MM.1S (cell line): ENCODE measurements around the gene HAPLN2.

Experiments
- DNase-seq: peaks from one replicate; pipeline ENCODE4 v3.0.0-alpha.2; 2015
- H2AFZ ChIP-seq: fragments of 300-600 bp; sonication (generic); 2 replicates; pipeline ENCODE4 v1.6.0; 2016; ENCODE audit warnings: antibody characterized with exemption, low read length
- H3F3A ChIP-seq: fragments of 300-600 bp; sonication (generic); 2 replicates; pipeline ENCODE4 v1.6.1; 2016; ENCODE audit warnings: mild to moderate bottlenecking, antibody characterized with exemption, low read length, moderate library complexity, mixed read lengths; ENCODE audit not compliant: insufficient read depth
- H3K27ac ChIP-seq: fragments of 300-600 bp; sonication (generic); 2 replicates; pipeline ENCODE4 v1.5.1; 2016; ENCODE audit warnings: mild to moderate bottlenecking, low read length
- H3K27me3 ChIP-seq: fragments of 300-600 bp; sonication (generic); replicated peaks from 2 replicates; pipeline ENCODE4 v1.6.0; 2016; ENCODE audit warnings: low read length; ENCODE audit not compliant: insufficient read depth
- H3K36me3 ChIP-seq: fragments of 300-600 bp; sonication (generic); replicated peaks from 2 replicates; pipeline ENCODE4 v1.6.1; 2016; ENCODE audit warnings: mild to moderate bottlenecking, low read length, mixed read lengths; ENCODE audit not compliant: insufficient read depth
- H3K4me1 ChIP-seq: fragments of 300-600 bp; sonication (generic); 2 replicates; pipeline ENCODE4 v1.6.1; 2016; ENCODE audit warnings: low read length, mixed read lengths
- H3K4me2 ChIP-seq: fragments of 300-600 bp; sonication (generic); 2 replicates; pipeline ENCODE4 v1.6.0; 2016; ENCODE audit warnings: low read depth, low read length
- H3K4me3 ChIP-seq: fragments of 300-600 bp; sonication (generic); 2 replicates; pipeline ENCODE4 v1.5.1; 2016; ENCODE audit warnings: low read length, mixed read lengths
- H3K79me2 ChIP-seq: fragments of 300-600 bp; sonication (generic); 2 replicates; pipeline ENCODE4 v1.6.1; 2016; ENCODE audit warnings: mixed run types, low read length, mixed read lengths
- H3K9ac ChIP-seq: fragments of 300-600 bp; sonication (generic); 2 replicates; pipeline ENCODE4 v1.6.1; 2016; ENCODE audit warnings: low read length, mixed read lengths
- H3K9me2 ChIP-seq: fragments of 300-600 bp; sonication (generic); replicated peaks from 2 replicates; pipeline ENCODE4 v1.6.1; 2016; ENCODE audit warnings: mild to moderate bottlenecking, low read length, mixed read lengths; ENCODE audit not compliant: insufficient read depth
- H3K9me3 ChIP-seq: fragments of 300-600 bp; sonication (generic); replicated peaks from 2 replicates; pipeline ENCODE4 v1.6.1; 2016; ENCODE audit warnings: mild to moderate bottlenecking, low read length, mixed read lengths; ENCODE audit not compliant: insufficient read depth
- H4K20me1 ChIP-seq: fragments of 300-600 bp; sonication (generic); 2 replicates; pipeline ENCODE4 v1.6.1; 2016; ENCODE audit warnings: mild to moderate bottlenecking, low read length, moderate library complexity, mixed read lengths; ENCODE audit not compliant: insufficient read depth
- EZH2 ChIP-seq: fragments of 300-600 bp; sonication (generic); optimal IDR thresholded peaks from 2 replicates; pipeline ENCODE3; 2017; ENCODE audit warnings: low read depth, mild to moderate bottlenecking, antibody characterized with exemption, low read length, mixed read lengths
- EZH2phosphoT487 ChIP-seq: fragments of 300-600 bp; sonication (generic); IDR thresholded peaks from 2 replicates; pipeline ENCODE4 v1.6.1; 2018; ENCODE audit warnings: antibody characterized with exemption, low read length
- TF ChIP-seq, protein P1 (sequence below): fragments of 300-600 bp; sonication (generic); IDR thresholded peaks from 2 replicates; pipeline ENCODE4 v1.5.1; 2016; ENCODE audit warnings: antibody characterized with exemption, low read length, mixed read lengths

Gene HAPLN2

DNA sequence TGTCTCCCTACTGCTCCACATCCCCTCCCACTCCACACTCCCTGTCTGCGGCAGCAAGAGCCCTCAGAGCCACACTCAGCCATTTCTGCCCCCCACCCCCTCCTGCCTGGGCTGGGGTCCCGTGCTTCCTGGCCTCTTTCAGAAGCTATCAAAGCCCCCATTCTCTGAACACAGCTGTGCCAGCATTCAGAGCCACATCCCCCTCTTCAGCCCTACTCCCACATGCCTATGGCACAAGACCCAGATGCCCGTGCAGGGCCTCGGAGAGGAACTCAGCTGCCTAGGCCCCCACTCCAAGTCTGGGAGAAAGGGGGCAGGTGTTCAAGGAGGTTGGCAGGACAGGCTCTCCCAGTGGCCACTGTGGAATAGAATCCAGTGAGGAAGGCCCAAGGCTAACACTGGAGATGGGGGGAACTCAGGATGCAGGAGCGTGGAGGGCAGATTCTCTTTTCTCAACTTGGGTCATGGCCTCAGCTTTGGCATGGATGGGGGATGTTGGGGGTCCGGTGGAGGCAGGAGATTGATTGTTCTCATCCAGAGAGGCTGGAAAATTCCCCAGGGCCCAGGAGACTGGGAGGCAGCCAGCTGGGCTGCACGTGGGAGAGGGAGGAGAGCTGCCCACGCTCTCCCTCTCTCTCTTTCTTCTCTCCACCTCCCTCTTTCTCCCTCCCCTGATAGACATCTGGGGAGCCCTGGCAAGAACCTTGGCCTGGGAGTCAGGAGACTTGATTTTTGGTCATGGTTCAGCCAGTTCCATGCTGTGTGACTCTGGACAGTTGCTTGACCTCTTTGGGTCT is 19.2 kb downstream of the HAPLN2 start:
- no peak overlapping the region for H2AFZ ChIP-seq
- H3K4me2 ChIP-seq, result no peak overlapping the region
- H3K4me3 ChIP-seq, result no peak overlapping the region
- H3K4me1 ChIP-seq, result no peaks in the 10 kb centered on the region
- H3K36me3 ChIP-seq, result no peaks in the 10 kb centered on the region
- DNase-seq, result no peak
- H3K27me3 ChIP-seq, result no peaks in the 10 kb centered on the region
- H3K9me3 ChIP-seq, result no peaks in the 10 kb centered on the region
- peaks cover 13% of the 10 kb centered on the region for H3F3A ChIP-seq
- no peaks in the 10 kb centered on the region for H3K9me2 ChIP-seq
- no peaks in the 10 kb centered on the region for H3K79me2 ChIP-seq
- no peak overlapping the region for H3K27ac ChIP-seq
- H3K9ac ChIP-seq, result no peak overlapping the region
- no peak for TF ChIP-seq EZH2phosphoT487
- TF ChIP-seq, protein P1, sequence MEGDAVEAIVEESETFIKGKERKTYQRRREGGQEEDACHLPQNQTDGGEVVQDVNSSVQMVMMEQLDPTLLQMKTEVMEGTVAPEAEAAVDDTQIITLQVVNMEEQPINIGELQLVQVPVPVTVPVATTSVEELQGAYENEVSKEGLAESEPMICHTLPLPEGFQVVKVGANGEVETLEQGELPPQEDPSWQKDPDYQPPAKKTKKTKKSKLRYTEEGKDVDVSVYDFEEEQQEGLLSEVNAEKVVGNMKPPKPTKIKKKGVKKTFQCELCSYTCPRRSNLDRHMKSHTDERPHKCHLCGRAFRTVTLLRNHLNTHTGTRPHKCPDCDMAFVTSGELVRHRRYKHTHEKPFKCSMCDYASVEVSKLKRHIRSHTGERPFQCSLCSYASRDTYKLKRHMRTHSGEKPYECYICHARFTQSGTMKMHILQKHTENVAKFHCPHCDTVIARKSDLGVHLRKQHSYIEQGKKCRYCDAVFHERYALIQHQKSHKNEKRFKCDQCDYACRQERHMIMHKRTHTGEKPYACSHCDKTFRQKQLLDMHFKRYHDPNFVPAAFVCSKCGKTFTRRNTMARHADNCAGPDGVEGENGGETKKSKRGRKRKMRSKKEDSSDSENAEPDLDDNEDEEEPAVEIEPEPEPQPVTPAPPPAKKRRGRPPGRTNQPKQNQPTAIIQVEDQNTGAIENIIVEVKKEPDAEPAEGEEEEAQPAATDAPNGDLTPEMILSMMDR, result no peak
- TF ChIP-seq EZH2, result no peak
- H4K20me1 ChIP-seq, result 0 out of 2 replicates have a peak, but pooled peaks cover 7% of the 10 kb centered on the region

DNA sequence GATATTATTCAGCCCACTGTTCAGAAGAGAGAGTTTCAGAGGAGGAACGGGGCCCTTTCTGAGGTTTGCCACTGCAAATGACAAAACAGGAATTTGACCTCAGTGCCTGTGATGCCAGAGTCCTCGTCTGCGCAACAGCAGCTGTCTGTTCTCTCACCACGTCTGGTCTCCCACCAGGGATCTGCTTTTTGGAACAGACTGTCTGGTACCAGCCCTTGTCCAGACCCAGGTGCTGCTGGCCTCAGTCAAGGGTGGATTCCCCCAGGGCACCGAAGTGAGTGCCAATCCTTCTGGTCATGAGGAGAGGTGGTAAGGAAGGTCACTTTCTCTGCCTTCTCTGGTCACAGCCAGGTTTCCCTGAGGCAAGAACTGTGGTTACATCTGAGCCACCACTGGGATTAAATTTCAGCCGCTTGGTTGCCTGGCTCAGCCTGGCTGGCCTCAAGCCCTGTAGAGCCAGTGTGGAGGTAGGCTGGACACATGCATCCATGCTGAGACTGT is 20.4 kb downstream of the HAPLN2 start:
- peaks cover 13% of the 10 kb centered on the region for H3F3A ChIP-seq
- no peak overlapping the region for H3K27ac ChIP-seq
- no peaks in the 10 kb centered on the region for H3K36me3 ChIP-seq
- H3K27me3 ChIP-seq, result no peaks in the 10 kb centered on the region
- H4K20me1 ChIP-seq, result 0 out of 2 replicates have a peak, but pooled peaks cover 7% of the 10 kb centered on the region
- no peak overlapping the region for H3K4me3 ChIP-seq
- H3K4me1 ChIP-seq, result no peaks in the 10 kb centered on the region
- no peak overlapping the region for H3K4me2 ChIP-seq
- no peak overlapping the region for H3K9ac ChIP-seq
- H3K9me2 ChIP-seq, result no peaks in the 10 kb centered on the region
- no peaks in the 10 kb centered on the region for H3K79me2 ChIP-seq
- no peaks in the 10 kb centered on the region for H3K9me3 ChIP-seq
- H2AFZ ChIP-seq, result no peak overlapping the region
- no peak for TF ChIP-seq EZH2
- no peak for TF ChIP-seq EZH2phosphoT487
- TF ChIP-seq, protein P1, result no peak
- DNase-seq, result no peak

DNA sequence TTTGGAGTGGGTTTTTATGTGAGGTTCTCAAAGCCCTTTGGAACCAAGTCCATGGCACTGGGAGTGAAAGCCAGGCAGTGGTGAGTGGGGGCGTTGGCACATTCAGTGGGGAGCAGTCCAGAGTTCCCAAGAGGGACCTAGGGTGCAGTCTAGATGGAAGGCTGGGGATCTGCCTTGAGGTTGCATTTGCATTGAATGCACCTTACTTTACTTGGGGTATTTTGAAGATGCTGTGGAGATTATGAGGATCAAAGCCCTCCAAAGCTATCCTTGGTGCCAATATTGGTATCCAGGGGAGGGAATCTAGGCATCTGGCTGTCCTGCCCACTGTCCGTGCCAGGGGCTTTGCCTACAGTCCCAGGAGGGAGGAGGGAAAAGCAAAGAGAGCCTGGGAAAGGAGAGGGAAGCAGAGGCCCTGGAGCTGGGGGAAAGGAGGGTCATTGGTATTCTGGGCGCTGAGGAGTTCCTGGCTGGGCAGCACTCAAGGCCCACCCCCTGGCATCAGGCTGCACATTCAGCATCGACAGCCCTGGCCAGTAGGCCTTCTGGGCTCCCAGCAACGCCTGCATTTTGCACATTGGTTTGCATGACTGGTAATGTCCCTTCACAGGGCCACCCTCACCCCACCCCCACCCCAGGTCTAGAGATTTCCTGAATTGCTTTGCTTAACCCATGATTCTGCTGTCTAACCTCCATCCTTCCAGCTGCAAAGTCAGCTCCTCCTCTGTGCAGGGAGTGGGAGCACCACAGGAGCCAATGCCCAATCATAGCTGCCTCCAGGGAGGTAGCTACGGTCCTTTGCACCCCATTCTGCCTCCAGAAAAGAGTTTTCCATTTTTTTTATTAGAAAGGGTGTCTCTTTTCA is 21.9 kb downstream of the HAPLN2 start:
- Histone ChIP-seq H3K4me1 (no peaks in the 10 kb centered on the region), H3K79me2 (no peaks in the 10 kb centered on the region), H3K36me3 (0 out of 2 replicates have a peak, but pooled peaks cover 5% of the 10 kb centered on the region), H3K27me3 (no peaks in the 10 kb centered on the region), H3K4me2 (no peak overlapping the region), H3K4me3 (no peak overlapping the region), H4K20me1 (0 out of 2 replicates have a peak, but pooled peaks cover 7% of the 10 kb centered on the region), H3K9me2 (no peaks in the 10 kb centered on the region), H3K27ac (no peak overlapping the region), H2AFZ (no peak overlapping the region), H3K9me3 (no peaks in the 10 kb centered on the region), H3F3A (peaks cover 13% of the 10 kb centered on the region), H3K9ac (no peak overlapping the region)
- no peak for TF ChIP-seq EZH2phosphoT487
- TF ChIP-seq, protein P1, result no peak
- no peak for TF ChIP-seq EZH2
- DNase-seq, result no peak
